Body of pancreas (tissue), 4 donors: Measurements from ENCODE around the gene CBY1.

Experiments used
- POLR2A ChIP-seq, 3 donors: fragments of 450-650 bp; IDR thresholded peaks; one replicate each; pipeline ENCODE4 v1.6.1; 2016; ENCODE audit warnings: antibody characterized with exemption in 3 of 3, mild to moderate bottlenecking in 2 of 3
- TF ChIP-seq, protein P1 (sequence below), 7 experiments: fragments of 450-650 bp in 4 of 7; fragments of 200-600 bp in 3 of 7; sonication (generic) in 3 of 7; IDR thresholded peaks; one replicate each; pipeline ENCODE4 v1.5.1; 2016 to 2019; ENCODE audit warnings: antibody characterized with exemption in 7 of 7

GRCh38 chr22:38684895-38685294 is 28.5 kb downstream of the CBY1 start:
- TF ChIP-seq, protein P1, sequence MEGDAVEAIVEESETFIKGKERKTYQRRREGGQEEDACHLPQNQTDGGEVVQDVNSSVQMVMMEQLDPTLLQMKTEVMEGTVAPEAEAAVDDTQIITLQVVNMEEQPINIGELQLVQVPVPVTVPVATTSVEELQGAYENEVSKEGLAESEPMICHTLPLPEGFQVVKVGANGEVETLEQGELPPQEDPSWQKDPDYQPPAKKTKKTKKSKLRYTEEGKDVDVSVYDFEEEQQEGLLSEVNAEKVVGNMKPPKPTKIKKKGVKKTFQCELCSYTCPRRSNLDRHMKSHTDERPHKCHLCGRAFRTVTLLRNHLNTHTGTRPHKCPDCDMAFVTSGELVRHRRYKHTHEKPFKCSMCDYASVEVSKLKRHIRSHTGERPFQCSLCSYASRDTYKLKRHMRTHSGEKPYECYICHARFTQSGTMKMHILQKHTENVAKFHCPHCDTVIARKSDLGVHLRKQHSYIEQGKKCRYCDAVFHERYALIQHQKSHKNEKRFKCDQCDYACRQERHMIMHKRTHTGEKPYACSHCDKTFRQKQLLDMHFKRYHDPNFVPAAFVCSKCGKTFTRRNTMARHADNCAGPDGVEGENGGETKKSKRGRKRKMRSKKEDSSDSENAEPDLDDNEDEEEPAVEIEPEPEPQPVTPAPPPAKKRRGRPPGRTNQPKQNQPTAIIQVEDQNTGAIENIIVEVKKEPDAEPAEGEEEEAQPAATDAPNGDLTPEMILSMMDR (IDR thresholded peaks at IDR 0.05) = no peak
- TF ChIP-seq POLR2A (IDR thresholded peaks at IDR 0.05) = no peak
